Vagina (tissue), 2 donors: ENCODE measurements around the gene SETBP1. TPM values are rescaled to one million over a fixed set of nuclear protein-coding genes. Genes with fewer than 3 reads are reported as not detected.

Experiments used
- DNase-seq, 2 donors: peaks; one replicate each; pipeline ENCODE4 v3.0.0-alpha.2; 2017; ENCODE audit errors: extremely low spot score in 2 of 2
- H3K27ac ChIP-seq: fragments of 200-600 bp; sonication (generic); one replicate; pipeline ENCODE4 v1.5.1; 2019
- H3K27me3 ChIP-seq: fragments of 200-600 bp; sonication (generic); one replicate; pipeline ENCODE4 v1.5.1; 2019
- H3K36me3 ChIP-seq, 2 donors: fragments of 200-600 bp; sonication (generic); one replicate each; pipeline ENCODE4 v1.5.1; 2017 to 2019
- H3K4me1 ChIP-seq: fragments of 200-600 bp; sonication (generic); one replicate; pipeline ENCODE4 v1.5.1; 2019
- H3K4me3 ChIP-seq, 2 donors: fragments of 200-600 bp; sonication (generic); 1 replicate in 1 of 2; 2 replicates in 1 of 2; pipeline ENCODE4 v1.5.1; 2016 to 2019
- H3K9me3 ChIP-seq: fragments of 200-600 bp; sonication (generic); one replicate; pipeline ENCODE4 v1.5.1; 2019
- CTCF ChIP-seq, 3 experiments: fragments of 450-650 bp in 2 of 3; fragments of 200-600 bp in 1 of 3; sonication (generic) in 1 of 3; IDR thresholded peaks; one replicate each; pipeline ENCODE4 v1.5.1; 2017 to 2019; ENCODE audit warnings: antibody characterized with exemption in 3 of 3, mild to moderate bottlenecking in 2 of 3, moderate library complexity in 2 of 3
- POLR2A ChIP-seq, 2 donors: fragments of 450-650 bp; IDR thresholded peaks; one replicate each; pipeline ENCODE4 v1.6.1; 2017; ENCODE audit warnings: antibody characterized with exemption in 2 of 2, mild to moderate bottlenecking in 2 of 2, moderate library complexity in 2 of 2
- POLR2AphosphoS5 ChIP-seq, 2 donors: sonication (generic); formaldehyde crosslinking; IDR thresholded peaks; one replicate each; pipeline ENCODE4 v1.9.0; 2017; ENCODE audit warnings: antibody characterized with exemption in 2 of 2, mild to moderate bottlenecking in 2 of 2, low read depth in 1 of 2; ENCODE audit not compliant: insufficient read depth in 1 of 2
- intact Hi-C: fragments of 100-400 bp; cut with DNase I; formaldehyde crosslinking; loops from one replicate; pipeline ENCODE4 v1.15.1; 2023
- total RNA-seq: library from RNA; depleted of rRNA; stranded (reverse); fragments of >200 nt; gene quantifications from one replicate; pipeline ENCODE4 v1.2.3, GENCODE V29; 2016

The SETBP1 gene
- total RNA-seq, 1 donor from 2014 or later, result 38.1 TPM

DNA sequence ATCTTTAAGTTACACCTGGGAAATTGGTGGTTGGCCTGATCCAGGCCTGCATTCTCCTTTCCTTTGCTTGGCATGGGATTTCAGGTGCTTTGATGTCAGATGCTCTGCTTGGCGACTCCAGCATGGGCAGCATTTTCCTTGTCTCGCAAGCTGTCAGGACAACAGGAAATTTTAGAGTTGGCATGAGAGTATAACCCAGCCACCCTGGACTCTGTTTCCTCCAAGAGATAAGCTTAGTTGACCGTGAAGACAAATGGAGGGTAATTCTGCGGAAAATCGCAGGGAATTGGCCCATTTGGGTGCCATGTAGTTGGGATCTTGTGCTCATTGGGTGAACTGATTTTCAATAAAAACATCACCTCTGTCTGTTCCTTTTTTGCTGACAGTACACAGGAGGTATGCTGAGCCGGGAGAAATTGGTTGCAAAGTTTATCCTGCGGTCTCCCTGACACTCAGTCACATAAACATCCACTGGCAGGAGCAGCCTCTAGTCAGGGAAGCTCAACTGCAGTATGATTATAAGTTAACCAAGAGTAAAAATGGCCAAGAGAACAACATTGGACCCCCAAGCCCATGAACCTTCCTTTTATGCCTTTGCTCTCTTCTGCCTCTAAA, 409.9 kb downstream of the SETBP1 start:
- no peak overlapping the region for H3K27ac ChIP-seq

GRCh38 chr18:45100321-45101105, 419.8 kb downstream of the SETBP1 start:
- H3K36me3 ChIP-seq, result no peaks in the 10 kb centered on the region
- intact Hi-C loops, result no loop called here
- no peak for TF ChIP-seq POLR2A (IDR thresholded peaks at IDR 0.05)
- no peak for TF ChIP-seq CTCF (IDR thresholded peaks at IDR 0.05)

More for the DNA sequence above, 409.9 kb downstream of the SETBP1 start:
- H3K27me3 ChIP-seq, result no peaks in the 10 kb centered on the region
- H3K4me1 ChIP-seq, result no peaks in the 10 kb centered on the region
- no peaks in the 10 kb centered on the region for H3K9me3 ChIP-seq
- no peaks in the 10 kb centered on the region for H3K36me3 ChIP-seq
- TF ChIP-seq CTCF (IDR thresholded peaks at IDR 0.05) (no peak), POLR2AphosphoS5 (IDR thresholded peaks at IDR 0.05; ENCODE audit: insufficient read depth in 1 of 2, low read depth in 1 of 2) (no peak)
- intact Hi-C loops, result no loop called here
- no peak for DNase-seq
- no peak overlapping the region for H3K4me3 ChIP-seq

GRCh38 chr18:45102126-45102525, 421.4 kb downstream of the SETBP1 start:
- Histone ChIP-seq H3K4me3 (no peak overlapping the region), H3K36me3 (no peaks in the 10 kb centered on the region), H3K9me3 (no peaks in the 10 kb centered on the region), H3K27me3 (no peaks in the 10 kb centered on the region), H3K27ac (no peak overlapping the region), H3K4me1 (peaks cover 11% of the 10 kb centered on the region)
- TF ChIP-seq POLR2AphosphoS5 (IDR thresholded peaks at IDR 0.05; ENCODE audit: insufficient read depth in 1 of 2, low read depth in 1 of 2) (no peak), POLR2A (IDR thresholded peaks at IDR 0.05) (no peak)
- DNase-seq, result no peak
- intact Hi-C loops, result no loop called here

More at GRCh38 chr18:45100321-45101105, 419.8 kb downstream of the SETBP1 start:
- no peak for DNase-seq
- H3K4me3 ChIP-seq, result no peak overlapping the region
- H3K27ac ChIP-seq, result no peak overlapping the region
- no peaks in the 10 kb centered on the region for H3K27me3 ChIP-seq
- peaks cover 11% of the 10 kb centered on the region for H3K4me1 ChIP-seq
- H3K9me3 ChIP-seq, result no peaks in the 10 kb centered on the region

DNA sequence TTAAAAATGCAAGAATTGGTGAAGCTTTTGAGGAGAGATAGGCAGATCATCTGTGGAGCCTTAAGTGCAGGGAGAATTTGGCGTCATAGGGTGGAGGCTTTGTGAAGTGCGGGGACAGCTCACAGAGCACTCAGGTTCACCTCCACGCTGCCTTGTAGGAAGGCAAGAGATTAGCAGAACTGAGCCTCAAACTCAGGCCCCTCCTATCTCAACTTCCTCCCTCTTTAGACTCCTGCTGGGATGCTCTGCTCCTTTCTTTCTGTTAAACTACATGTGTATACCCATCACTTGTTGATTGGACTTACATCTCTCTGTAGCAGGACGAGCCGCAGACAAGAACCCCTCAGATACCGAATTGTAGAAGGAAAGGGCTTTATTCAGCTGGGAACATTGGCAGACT, 422.2 kb downstream of the SETBP1 start:
- H3K27me3 ChIP-seq, result no peaks in the 10 kb centered on the region

More for the DNA sequence above, 422.2 kb downstream of the SETBP1 start:
- Histone ChIP-seq H3K27ac (no peak overlapping the region), H3K4me3 (no peak overlapping the region), H3K4me1 (peaks cover 11% of the 10 kb centered on the region), H3K36me3 (no peaks in the 10 kb centered on the region), H3K9me3 (no peaks in the 10 kb centered on the region)
- intact Hi-C loops, result no loop called here
- DNase-seq, result no peak
- TF ChIP-seq POLR2AphosphoS5 (IDR thresholded peaks at IDR 0.05; ENCODE audit: insufficient read depth in 1 of 2, low read depth in 1 of 2) (no peak), POLR2A (IDR thresholded peaks at IDR 0.05) (no peak), CTCF (IDR thresholded peaks at IDR 0.05) (no peak)
